HG03139 (cell line): ENCODE data around the gene CDC42.

Source experiments
- ATAC-seq: cut with Tn5 transposase; IDR thresholded peaks from one replicate; pipeline ENCODE4 v1.9.1; 2021; ENCODE audit not compliant: unreplicated experiment

Gene CDC42

DNA sequence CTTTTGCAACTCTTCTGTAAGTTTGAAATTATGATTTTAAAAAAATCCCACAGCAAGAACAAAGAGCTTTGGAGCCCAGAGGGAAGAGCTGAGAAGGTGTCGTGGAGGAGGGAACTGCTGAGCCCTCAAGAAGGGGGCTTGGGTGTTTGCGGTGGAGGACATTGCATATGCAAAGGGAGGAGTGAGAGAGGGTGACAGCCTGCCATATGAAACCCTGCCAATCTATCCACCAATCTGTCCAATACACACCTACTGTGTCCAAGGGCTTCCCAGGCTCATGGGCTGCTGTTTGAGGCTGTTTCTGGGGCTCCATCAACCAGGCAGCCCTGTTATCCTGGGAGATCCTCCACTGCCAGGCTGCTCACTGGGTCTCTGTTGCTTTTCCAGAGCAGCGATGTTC, 75.2 kb downstream of the CDC42 start:
- no peak for ATAC-seq

DNA sequence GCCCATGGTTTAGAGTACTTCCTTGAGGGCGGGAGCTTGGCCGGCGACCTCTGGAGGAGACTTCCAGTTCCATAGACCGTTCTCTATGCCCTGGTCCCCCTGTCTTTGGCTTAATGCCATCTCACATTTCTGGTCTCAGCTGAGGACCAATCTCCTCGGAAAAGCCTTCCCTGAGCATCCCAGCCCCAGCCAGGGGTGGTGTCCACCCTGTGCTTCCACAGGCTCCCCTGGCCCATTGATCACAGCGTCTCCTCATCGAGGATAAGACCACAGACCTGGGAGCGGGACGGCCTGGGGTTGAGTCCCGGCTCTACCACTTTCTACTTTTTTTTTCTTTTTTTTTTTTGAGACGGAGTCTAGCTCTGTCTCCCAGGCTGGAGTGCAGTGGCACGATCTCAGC, 75.9 kb downstream of the CDC42 start:
- no peak for ATAC-seq

DNA sequence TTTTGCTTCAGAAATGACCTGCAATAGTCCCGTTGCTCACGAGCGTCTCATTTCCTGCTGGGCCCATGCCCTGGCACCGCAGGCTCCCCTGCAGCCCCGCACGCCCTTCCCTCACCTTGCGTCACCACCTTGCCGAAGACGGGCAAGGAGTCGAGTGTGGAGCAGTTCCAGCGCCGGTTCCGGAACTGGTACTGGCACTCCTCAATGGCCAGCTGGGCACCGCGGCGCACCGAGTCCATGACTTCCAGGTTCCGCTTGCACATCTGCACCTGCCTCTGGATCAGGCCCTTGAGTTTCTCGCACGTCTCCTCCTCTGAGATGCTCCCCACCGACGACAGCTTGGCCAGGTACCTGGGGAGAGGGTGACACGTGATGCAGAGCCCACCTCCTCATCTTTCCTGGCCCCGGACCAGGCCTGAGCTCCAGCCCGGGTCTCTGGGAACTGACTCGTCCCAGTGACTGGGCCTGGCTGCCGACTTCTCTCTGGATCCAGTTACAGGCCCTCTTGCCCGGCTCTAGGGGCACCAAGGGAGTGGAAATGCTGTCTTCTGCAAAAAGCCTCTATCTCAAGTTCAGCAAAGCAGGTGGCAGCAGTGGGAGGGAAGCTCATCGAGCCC, 77.1 kb downstream of the CDC42 start:
- no peak for ATAC-seq

DNA sequence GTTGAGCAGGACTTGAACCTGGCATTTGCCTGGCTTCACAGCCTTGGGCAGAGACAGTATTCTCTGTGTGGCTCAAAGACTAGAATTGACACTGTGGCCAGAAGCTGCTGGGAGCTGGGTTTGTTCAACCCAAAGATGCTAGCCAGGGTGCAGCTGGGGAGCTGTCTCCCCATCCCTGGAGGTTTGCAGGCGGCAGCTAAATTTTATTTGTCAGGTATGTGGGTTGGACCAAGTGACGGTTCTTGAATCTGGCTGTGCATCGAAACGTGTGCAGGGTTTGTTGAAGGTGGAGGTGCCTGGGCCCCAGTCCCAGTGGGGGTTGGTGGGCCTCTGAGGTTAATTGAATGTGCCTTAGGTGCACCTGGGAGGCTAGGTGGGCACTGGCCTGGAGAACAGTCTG, 78.6 kb downstream of the CDC42 start:
- no peak for ATAC-seq

DNA sequence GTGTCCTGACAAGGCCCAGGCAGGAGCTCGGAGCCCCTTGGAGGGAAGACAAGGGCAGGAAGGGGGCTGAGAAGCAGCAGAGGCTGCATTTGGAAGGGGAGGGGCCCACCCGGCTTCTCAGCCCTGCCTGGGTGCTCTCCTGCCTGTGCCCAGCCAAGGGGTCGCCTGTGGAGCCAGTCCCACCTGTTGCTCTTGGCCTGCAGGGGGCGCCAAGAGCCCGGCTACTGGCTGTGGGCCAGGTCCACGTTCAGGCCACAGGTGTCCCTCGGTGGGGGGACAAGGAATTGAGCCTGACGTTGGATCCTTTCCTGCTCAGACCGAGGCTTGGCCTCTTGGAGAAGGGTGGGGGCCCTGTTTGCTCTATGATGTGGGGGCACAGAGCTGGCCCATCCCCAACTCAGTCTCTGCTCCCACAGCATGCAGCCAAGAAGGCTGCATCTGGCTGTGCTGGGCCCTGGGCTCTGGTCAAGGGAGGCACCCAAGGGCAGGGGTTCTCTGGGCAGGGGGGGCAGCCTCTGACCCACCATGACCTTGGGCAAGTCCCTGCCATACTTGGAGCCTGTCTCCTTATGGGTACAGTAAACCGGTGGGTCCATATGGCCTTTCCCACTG, 79.5 kb downstream of the CDC42 start:
- ATAC-seq: no peak

DNA sequence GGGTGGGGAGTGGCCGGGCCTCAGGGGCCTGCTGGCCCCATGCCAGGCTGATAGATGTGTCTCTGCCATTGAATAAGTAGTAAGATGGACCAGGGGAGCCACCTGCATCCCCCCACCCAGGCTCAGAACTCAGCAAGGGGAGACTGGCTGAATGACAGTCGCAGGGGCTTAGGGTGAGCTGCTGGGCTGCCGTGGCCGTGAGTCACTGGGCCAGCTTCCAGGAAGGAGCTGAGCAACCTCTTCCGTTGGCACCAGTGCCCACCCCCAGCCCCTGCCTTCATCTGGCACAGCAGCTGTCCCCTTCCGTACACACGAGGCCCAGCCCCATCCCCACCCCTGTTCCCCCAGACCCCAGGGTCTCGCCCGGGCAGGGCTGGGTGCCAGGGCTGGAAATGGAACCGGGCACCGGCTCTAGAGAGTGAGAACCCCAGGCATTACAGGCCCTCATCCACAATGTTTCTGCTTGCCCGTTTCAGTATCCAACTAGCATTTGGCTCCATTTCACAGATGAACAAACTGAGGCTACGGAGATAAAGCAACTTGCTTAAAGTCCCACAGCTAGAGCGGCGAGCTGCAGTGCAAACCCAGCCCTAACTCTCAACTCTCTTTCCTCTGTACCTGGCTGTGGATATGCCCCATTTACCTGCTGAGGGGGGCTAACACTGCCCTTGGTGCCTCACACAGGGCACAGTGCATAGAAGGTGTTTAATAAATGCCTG, 80.2 kb downstream of the CDC42 start:
- no peak for ATAC-seq

DNA sequence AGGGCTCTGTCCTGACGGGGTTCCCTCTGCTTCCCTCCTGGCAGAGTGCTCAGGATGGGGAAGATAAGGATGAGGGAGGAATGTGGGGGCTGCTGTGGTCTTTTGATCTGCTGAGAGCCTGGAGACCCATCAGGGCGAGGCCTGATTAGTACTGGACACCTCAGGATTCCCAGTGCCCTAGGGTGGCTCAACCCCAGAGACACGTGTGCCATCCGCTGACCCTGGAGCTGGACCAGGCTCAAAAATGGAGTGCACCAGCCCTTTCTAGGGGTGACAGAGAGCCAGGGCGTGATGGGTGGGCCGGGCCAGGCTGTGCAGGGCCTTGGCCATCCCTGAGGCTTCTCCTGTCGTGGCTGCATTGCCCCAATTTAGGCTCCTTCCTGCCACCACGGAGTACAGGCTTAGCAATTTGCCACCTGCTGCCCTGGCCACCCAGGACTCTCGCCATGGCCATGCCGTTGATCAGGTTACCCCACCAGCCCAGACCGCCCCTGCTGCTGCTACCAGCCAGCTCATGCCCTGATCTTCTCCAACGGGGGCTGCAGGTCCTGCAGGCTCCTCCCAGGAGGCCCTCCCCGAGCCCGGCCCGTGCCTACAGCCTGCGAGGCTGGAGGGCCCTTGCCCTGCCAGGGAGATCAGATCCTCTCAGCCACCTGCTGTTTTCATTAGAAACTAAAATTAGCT, 80.9 kb downstream of the CDC42 start:
- ATAC-seq: no peak

DNA sequence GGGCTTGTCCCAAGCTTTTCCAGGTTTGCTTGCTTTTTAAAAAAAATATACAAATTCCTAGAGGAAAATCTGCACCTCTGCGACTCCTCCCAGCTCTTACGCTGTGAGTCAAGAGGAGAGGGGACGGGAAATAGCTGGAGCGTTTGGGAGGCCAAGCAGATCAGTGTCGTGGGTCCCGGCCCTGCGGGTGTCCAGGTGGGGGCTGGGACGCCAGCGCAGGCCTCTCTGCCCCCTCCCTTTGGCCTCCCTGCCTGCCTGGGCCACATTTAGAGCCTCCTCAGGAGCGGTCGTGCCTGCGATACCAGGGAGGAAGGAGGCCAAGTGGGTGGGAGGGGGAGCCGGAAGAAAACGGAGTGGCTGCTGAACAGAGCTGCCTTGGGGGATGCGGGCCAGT, 81.4 kb downstream of the CDC42 start:
- no peak for ATAC-seq

DNA sequence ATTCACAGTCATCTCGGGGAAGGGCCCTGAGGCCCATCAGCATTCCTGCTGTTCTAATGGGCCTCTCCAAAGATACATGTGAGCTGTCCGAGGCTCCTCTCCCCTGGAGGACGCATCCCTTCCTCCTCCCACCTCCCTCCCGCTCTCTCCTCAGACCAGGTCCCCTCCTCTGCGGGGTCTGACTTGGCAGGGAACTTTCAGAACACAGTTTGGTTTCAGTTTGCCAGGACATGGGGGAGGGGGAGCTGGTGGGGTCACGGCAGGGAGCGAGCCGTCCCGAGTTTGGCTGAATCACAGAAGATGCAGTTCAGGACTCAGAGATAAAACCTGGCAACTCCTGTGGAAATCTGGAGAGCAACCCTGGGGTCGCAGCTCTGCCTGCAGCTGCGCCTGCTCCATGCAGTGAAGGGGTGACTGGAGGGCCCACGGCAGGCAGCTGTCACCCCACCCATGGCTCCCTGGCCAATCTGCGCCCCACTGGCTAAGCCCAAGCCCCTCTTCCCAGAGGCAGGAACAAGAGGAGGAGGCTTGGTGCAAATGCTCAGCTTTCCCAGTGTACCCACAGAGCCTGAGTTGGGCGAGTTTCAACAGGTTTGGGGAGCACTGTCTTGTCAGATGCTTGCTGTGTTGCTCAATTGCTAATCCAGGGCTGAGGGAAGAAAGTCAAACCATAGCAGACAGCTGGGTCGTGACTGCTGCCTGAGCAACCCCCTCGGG, 84.7 kb downstream of the CDC42 start:
- no peak for ATAC-seq

DNA sequence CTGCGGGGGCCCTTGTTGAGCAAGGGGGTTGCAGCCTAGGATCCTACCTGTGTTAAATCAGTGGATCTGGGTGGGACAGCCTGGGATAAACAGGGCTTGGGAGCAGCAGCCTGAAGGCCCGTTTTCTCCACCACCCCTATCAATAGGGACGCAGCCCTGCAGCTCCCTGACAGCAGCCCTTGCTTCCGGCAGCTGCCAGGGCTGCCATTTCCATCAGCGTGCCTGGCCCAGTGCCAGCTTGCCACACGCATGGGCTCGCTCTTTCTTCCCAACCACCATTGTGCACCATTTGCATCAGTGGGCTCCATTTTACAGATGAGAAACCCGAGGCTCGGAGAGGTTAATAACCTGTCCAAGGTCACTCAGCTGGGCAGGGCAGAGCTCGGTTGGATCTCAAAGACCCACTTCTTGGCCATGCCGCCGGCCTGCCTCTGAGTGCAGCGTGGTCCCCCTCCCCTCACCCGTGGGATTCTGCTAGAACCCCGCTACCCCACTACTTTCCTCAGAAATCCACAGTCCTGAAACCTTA, 86.6 kb downstream of the CDC42 start:
- ATAC-seq: no peak

DNA sequence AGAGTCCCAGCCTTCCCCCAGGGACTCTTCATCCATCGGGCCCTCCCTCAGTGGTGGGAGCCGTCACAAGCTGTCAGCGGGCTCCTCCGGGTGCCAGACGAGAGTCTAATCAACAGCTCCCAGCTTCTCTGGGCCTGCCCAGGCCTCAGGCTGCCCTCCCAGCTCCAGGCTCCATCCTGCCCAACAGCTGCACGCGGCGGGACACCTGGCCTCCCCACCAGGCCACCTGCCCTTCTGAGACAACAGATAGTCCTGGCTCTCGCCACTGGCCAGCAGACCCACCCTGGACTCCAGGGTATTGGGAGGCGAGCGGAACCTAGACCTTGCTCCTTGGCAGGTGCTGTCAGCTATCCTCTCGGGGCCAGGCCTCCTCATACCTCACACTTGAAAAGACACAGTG, 87.3 kb downstream of the CDC42 start:
- ATAC-seq: no peak
